A549 (cell line): ENCODE measurements around the gene OR8U1.
"Not testable (repeated sequence)": the region's sequence is repeated elsewhere in the genome, so short reads cannot be mapped to it uniquely, and the experiment has no call there.

Experiments used
- CEBPB ChIP-seq, 2 experiments: fragments of >200 bp in 1 of 2; sonication (Bioruptor Twin) in 1 of 2; formaldehyde crosslinking in 1 of 2; IDR thresholded peaks; 2 replicates each; pipeline ENCODE4 v1.6.1; 2012 to 2016
- HOXB5 ChIP-seq: fragments of 250-450 bp; sonication (Bioruptor Pico); IDR thresholded peaks from 2 replicates; pipeline ENCODE4 v1.5.0; 2020; ENCODE audit warnings: mild to moderate bottlenecking, moderate library complexity
- PHF8 ChIP-seq: fragments of 200-600 bp; sonication (generic); IDR thresholded peaks from 2 replicates; pipeline ENCODE4 v1.6.1; 2016; ENCODE audit warnings: low read depth, mild to moderate bottlenecking, antibody characterized with exemption, moderate library complexity, borderline replicate concordance
- RNF2 ChIP-seq: fragments of 200-600 bp; sonication (generic); IDR thresholded peaks from 2 replicates; pipeline ENCODE4 v1.6.1; 2016; ENCODE audit warnings: low read depth, mild to moderate bottlenecking, antibody characterized with exemption, moderate library complexity, borderline replicate concordance
- TF ChIP-seq, protein P1 (sequence below): IDR thresholded peaks from 2 replicates; pipeline ENCODE4 v1.6.1; 2012; ENCODE audit warnings: low read depth, borderline replicate concordance
- TF ChIP-seq, protein P2 (sequence below): fragments of >200 bp; sonication (Bioruptor Twin); formaldehyde crosslinking; IDR thresholded peaks from 3 replicates; pipeline ENCODE4 v1.5.1; 2016
- TF ChIP-seq, protein P3 (sequence below): IDR thresholded peaks from 2 replicates; pipeline ENCODE4 v1.6.1; 2012

DNA sequence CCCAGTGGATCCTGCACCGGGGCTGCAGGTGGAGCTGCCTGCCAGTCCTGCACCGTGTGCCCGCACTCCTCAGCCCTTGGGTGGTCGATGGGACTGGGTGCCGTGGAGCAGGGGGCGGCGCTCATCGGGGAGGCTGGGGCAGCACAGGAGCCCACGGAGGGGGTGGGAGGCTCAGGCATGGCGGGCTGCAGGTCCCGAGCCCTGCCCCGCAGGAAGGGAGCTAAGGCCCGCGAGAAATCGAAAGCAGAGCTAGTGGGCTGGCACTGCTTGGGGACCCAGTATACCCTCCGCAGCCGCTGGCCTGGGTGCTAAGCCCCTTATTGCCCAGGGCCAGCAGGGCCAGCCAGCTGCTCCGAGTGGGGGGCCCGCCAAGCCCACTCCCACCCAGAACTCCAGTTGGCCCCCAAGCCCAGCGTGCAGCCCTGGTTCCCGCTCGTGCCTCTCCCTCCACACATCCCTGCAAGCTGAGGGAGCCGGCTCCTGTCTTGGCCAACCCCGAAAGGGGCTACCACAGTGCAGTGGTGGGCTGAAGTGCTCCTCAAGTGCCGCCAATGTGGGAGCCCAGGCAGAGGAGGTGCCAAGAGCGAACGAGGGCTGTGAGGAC lies 26.5 kb downstream of the OR8U1 start:
- not testable (repeated sequence) for TF ChIP-seq RNF2; CEBPB (IDR thresholded peaks at IDR 0.05); PHF8; HOXB5
- TF ChIP-seq, protein P1, sequence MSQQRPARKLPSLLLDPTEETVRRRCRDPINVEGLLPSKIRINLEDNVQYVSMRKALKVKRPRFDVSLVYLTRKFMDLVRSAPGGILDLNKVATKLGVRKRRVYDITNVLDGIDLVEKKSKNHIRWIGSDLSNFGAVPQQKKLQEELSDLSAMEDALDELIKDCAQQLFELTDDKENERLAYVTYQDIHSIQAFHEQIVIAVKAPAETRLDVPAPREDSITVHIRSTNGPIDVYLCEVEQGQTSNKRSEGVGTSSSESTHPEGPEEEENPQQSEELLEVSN, result not testable (repeated sequence)
- TF ChIP-seq, protein P2, sequence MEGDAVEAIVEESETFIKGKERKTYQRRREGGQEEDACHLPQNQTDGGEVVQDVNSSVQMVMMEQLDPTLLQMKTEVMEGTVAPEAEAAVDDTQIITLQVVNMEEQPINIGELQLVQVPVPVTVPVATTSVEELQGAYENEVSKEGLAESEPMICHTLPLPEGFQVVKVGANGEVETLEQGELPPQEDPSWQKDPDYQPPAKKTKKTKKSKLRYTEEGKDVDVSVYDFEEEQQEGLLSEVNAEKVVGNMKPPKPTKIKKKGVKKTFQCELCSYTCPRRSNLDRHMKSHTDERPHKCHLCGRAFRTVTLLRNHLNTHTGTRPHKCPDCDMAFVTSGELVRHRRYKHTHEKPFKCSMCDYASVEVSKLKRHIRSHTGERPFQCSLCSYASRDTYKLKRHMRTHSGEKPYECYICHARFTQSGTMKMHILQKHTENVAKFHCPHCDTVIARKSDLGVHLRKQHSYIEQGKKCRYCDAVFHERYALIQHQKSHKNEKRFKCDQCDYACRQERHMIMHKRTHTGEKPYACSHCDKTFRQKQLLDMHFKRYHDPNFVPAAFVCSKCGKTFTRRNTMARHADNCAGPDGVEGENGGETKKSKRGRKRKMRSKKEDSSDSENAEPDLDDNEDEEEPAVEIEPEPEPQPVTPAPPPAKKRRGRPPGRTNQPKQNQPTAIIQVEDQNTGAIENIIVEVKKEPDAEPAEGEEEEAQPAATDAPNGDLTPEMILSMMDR, result not testable (repeated sequence)
- TF ChIP-seq, protein P3, sequence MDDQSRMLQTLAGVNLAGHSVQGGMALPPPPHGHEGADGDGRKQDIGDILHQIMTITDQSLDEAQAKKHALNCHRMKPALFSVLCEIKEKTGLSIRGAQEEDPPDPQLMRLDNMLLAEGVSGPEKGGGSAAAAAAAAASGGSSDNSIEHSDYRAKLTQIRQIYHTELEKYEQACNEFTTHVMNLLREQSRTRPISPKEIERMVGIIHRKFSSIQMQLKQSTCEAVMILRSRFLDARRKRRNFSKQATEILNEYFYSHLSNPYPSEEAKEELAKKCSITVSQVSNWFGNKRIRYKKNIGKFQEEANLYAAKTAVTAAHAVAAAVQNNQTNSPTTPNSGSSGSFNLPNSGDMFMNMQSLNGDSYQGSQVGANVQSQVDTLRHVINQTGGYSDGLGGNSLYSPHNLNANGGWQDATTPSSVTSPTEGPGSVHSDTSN, result not testable (repeated sequence)
